Ovary (tissue), 9 donors: ENCODE results near the gene TAF12. TPM values are rescaled to one million over a fixed set of nuclear protein-coding genes. Genes with fewer than 3 reads are reported as not detected.
A peak's percentile ranks its signal among the peaks of the same experiment; 100 is the strongest.
"Not testable (repeated sequence)": the region's sequence is repeated elsewhere in the genome, so short reads cannot be mapped to it uniquely, and the experiment has no call there.

Source experiments
- DNase-seq, 5 donors: peaks; one replicate each; pipeline ENCODE4 v3.0.0-alpha.2; 2019 to 2020
- H3K27ac ChIP-seq, 2 donors: fragments of 200-600 bp; one replicate each; pipeline versions ENCODE4 v1.5.1 to v1.8.0; 2019 to 2022
- H3K27me3 ChIP-seq: fragments of 200-600 bp; one replicate; pipeline ENCODE4 v1.8.0; 2022
- H3K36me3 ChIP-seq: fragments of 200-600 bp; sonication (generic); one replicate; pipeline ENCODE4 v1.5.1; 2019
- H3K4me1 ChIP-seq: one replicate; pipeline ENCODE4 v1.8.1; 2013; ENCODE audit warnings: mild to moderate bottlenecking, moderate library complexity; ENCODE audit not compliant: insufficient read depth
- H3K4me3 ChIP-seq: fragments of 200-600 bp; sonication (generic); one replicate; pipeline ENCODE4 v1.5.1; 2017
- H3K9me3 ChIP-seq, 2 donors: fragments of 200-600 bp in 1 of 2; sonication (generic) in 1 of 2; one replicate each; pipeline versions ENCODE4 v1.5.1 to v1.8.1; 2013 to 2019; ENCODE audit warnings: mild to moderate bottlenecking in 1 of 2, moderate library complexity in 1 of 2
- CTCF ChIP-seq, 3 donors: fragments of 450-650 bp in 2 of 3; fragments of 200-600 bp in 1 of 3; IDR thresholded peaks; one replicate each; pipeline versions ENCODE4 v1.5.1 to v1.8.0; 2016 to 2022; ENCODE audit warnings: antibody characterized with exemption in 3 of 3, mild to moderate bottlenecking in 1 of 3
- EP300 ChIP-seq: sonication (generic); formaldehyde crosslinking; IDR thresholded peaks from one replicate; pipeline ENCODE4 v1.6.1; 2017; ENCODE audit warnings: antibody characterized with exemption
- POLR2A ChIP-seq: fragments of 450-650 bp; IDR thresholded peaks from one replicate; pipeline ENCODE4 v1.6.1; 2017; ENCODE audit warnings: antibody characterized with exemption, mild to moderate bottlenecking, moderate library complexity
- WGBS, 3 donors: extraction: QIAGEN DNeasy Blood & Tissue Kit in 1 of 3; methylation state at CpG; one replicate each; pipeline versions ENCODE4 v1.1.5 to v1.1.7; 2013 to 2017; 5-methylcytosine and 5-hydroxymethylcytosine counted together
- intact Hi-C, 4 donors: fragments of 100-400 bp; cut with DNase I; formaldehyde crosslinking; loops; one replicate each; pipeline versions ENCODE4 v1.11.0 to v1.15.1; 2022 to 2023
- polyA plus RNA-seq, 2 donors: library from polyadenylated mRNA; stranded (reverse); fragments of 200-250 nt in 1 of 2; fragments of 350-450 nt in 1 of 2; fragmentation: Illumina TruSeq in 1 of 2; extraction: RNeasy Lipid Tissue Mini Kit (QIAGEN cat#74804) in 1 of 2; gene quantifications; one replicate each; pipeline ENCODE4 v1.2.3, GENCODE V29; 2013 to 2014
- total RNA-seq, 7 donors: library from RNA; depleted of rRNA in 2 of 7; stranded (reverse); fragments of >200 nt in 2 of 7; fragmentation: NEBNext Ultra II Directional in 3 of 7; extraction: Animal tissue kit (Norgen Biotek cat#: 25700) in 3 of 7; gene quantifications; one replicate each; pipeline versions ENCODE4 v1.1.0 to v1.2.4, GENCODE V29; 2016 to 2023
- donor health status: DM: no; HTN: no; CAD: no; lungs with moderate emphysema.
- donor health status: DM: no; HTN: no; CAD: no.
- donor health status: Bipolar disorder and iron deficiency.
- donor health status: DM: yes; HTN: yes; CAD: no.
- donor health status: DM: no; HTN: no; CAD: no.
- donor health status: DM: yes; HTN: yes; CAD: no.

The TAF12 gene
- total and polyA plus RNA-seq, 9 donors = 15.4 to 39.4 (median 21.4) TPM

- 79 to 82% (median 82%) methylated on average over 13 of the region's 13 CpGs for WGBS, 3 donors
- DNase-seq, H3K4me1 ChIP-seq, H3K27me3 ChIP-seq, H3K4me3 ChIP-seq, H3K36me3 ChIP-seq, H3K9me3 ChIP-seq, H3K27ac ChIP-seq: not testable (repeated sequence)
- intact Hi-C loops = loop anchor here in 1 of 4 donors (10.0 kb wide), 1 partner anchor 82 kb away; the partner anchor contains the start of gene YTHDF2
Measured at GRCh38 chr1:28653063-28653462, 10.2 kb upstream of the TAF12 start.

- Histone ChIP-seq H3K4me3 (peak within 1 kb of the TSS; percentile 49), H3K36me3 (no peaks in the 10 kb centered on the region), H3K9me3 (no peaks in the 10 kb centered on the region), H3K4me1 (peaks cover 2% of the 10 kb centered on the region), H3K27me3 (no peaks in the 10 kb centered on the region), H3K27ac (peak within 1 kb of the TSS; percentile 60 to 88)
- intact Hi-C loops = no loop called here
- WGBS, 3 donors = 1% methylated on average over 28 of the region's 28 CpGs
- TF ChIP-seq EP300 = peak; percentile 49
- TF ChIP-seq POLR2A = peak; percentile 99
- no peak for TF ChIP-seq CTCF (IDR thresholded peaks at IDR 0.05)
- DNase-seq = peak; percentile 81 to 93 (median 86)
Measured at GRCh38 chr1:28648474-28649198, 5.8 kb upstream of the TAF12 start, which contains the start of gene RNU11. TSS of gene RNU11 (plus strand) at chr1:28648600.

- DNase-seq = peak; percentile 88 to 92 (median 89)
- 2 to 3% (median 2%) methylated on average over 18 of the region's 18 CpGs for WGBS, 3 donors
- intact Hi-C loops = no loop called here
- Histone ChIP-seq H3K27ac (peak overlapping the region; percentile 60 to 88), H3K36me3 (no peaks in the 10 kb centered on the region), H3K27me3 (no peaks in the 10 kb centered on the region), H3K9me3 (no peaks in the 10 kb centered on the region), H3K4me3 (peak overlapping the region; percentile 49), H3K4me1 (peaks cover 2% of the 10 kb centered on the region)
- TF ChIP-seq POLR2A (no peak), CTCF (IDR thresholded peaks at IDR 0.05) (no peak), EP300 (no peak)
Measured at GRCh38 chr1:28648008-28648473, 5.2 kb upstream of the TAF12 start.

GRCh38 chr1:28646040-28646439, 3.2 kb upstream of the TAF12 start:
- Histone ChIP-seq H3K4me3 (no peak overlapping the region), H3K27me3 (no peaks in the 10 kb centered on the region), H3K9me3 (no peaks in the 10 kb centered on the region), H3K27ac (no peak overlapping the region), H3K4me1 (peaks cover 5% of the 10 kb centered on the region), H3K36me3 (no peaks in the 10 kb centered on the region)
- TF ChIP-seq EP300 (no peak), CTCF (IDR thresholded peaks at IDR 0.05) (no peak), POLR2A (no peak)
- 77 to 94% (median 90%) methylated on average over 1 of the region's 1 CpG for WGBS, 3 donors
- DNase-seq = no peak
- intact Hi-C loops = no loop called here

- H3K27me3 ChIP-seq, H3K4me1 ChIP-seq, intact Hi-C loops, H3K9me3 ChIP-seq, H3K36me3 ChIP-seq, H3K27ac ChIP-seq, DNase-seq, H3K4me3 ChIP-seq: not testable (repeated sequence)
- 93 to 95% (median 94%) methylated on average over 11 of the region's 11 CpGs for WGBS, 3 donors
Measured at GRCh38 chr1:28645406-28645805, 2.5 kb upstream of the TAF12 start.
